NCI-H2227 (cell line): Measurements from ENCODE around the gene BAIAP2L1.
A peak's percentile ranks its signal among the peaks of the same experiment; 100 is the strongest.

ENCODE experiments used
- DNase-seq: peaks from one replicate; lab custom pipeline; 2025; ENCODE audit not compliant: unreplicated experiment; lab: John Stamatoyannopoulos, UW

The BAIAP2L1 gene

DNA sequence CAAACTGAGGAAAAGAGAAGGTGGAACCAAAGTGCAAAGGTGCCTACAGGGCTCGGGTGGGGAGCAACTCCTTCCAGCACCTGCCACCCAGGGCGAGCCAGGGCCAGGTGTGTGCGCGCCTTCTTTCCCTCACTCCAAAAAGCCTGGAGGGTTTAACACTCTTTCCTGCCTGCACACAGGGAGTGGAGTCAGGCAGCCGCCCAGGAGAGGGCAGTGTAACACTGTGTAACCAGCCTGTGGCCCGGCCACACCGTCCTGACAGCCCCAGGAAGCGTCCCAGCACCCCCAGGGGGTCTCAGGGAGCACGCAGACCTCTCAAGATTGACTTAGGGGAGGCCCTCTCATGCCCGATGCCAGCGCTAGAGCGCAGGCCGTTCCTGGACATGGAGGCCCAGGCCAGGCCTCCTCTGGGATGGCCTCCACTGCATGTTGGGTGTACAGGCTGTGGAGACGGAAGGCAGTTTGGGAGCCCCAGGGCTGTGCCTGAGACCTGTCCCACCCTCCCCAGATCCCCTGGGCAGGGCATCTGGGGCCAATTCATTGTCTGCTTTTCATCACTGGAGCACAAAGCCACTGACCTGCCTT, 106.0 kb downstream of the BAIAP2L1 start:
- DNase-seq = peak; percentile 69

DNA sequence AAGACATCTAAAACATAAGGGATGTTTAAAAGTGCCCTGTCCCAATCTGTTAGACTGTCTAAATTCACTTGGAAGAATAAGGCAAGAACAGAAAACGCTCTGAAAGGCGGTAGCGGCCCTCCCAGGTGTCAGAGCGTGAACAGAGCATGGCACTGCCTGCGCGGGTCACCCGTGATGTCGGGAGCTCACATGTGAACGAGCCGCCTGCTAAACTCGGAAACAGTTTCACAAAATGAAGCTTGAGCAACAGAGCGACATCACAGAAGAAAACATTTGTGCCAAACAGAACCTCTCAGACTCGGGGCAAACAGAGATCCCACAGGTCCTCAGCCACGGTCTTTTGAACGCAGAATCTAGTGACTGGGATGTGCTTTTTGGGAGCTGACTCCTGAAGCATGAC, 106.6 kb downstream of the BAIAP2L1 start:
- no peak for DNase-seq

- no peak for DNase-seq
Observed at GRCh38 chr7:98293746-98294145, 107.1 kb downstream of the BAIAP2L1 start.

GRCh38 chr7:98293265-98293664, 107.6 kb downstream of the BAIAP2L1 start:
- DNase-seq = no peak

DNA sequence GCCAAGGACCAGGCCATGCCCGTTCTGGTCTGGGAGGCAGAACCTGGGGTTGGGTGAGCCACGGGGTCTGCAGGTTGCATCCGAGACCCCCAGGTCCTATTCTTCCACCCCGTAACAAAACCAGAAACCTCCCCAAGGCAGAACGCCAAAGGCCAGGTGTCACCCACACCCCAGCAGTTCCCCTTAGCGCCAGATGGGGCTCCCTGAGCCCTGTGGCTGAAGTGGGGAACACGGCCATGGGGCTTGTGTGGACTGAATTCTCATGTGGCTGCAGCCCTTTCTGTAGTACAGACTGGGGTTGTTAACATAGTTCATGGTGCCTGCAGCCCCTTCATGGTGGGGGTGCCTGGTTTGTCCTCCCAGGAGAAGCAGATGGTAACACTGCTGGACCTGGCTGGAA, 109.2 kb downstream of the BAIAP2L1 start:
- DNase-seq = no peak

GRCh38 chr7:98289333-98289875, 111.5 kb downstream of the BAIAP2L1 start:
- no peak for DNase-seq

GRCh38 chr7:98288064-98288823, 112.6 kb downstream of the BAIAP2L1 start:
- no peak for DNase-seq

DNA sequence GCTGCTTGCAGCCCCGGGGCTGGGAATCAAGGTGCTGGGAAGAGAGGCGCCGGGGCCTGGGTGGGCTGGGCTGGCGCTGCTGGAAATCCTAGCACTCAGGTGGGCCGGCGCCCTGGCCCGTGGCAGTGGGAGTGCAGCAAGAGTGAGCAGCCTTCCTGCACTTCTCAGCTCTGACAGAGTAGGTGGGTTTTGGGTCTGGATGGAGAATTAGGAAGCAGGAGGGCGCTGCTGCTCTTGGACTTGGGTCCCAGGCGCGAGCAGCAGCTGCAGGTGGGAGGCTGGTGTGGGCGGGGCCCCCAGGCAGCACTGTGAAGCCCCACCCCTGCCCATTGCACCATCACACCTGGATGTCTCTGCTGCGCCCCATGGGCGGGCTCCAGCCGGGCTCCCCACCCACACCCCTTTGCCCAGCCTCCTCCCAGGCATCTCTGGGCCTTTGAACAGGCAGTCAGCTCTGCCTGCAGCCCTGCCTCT, 113.4 kb downstream of the BAIAP2L1 start:
- no peak for DNase-seq

DNA sequence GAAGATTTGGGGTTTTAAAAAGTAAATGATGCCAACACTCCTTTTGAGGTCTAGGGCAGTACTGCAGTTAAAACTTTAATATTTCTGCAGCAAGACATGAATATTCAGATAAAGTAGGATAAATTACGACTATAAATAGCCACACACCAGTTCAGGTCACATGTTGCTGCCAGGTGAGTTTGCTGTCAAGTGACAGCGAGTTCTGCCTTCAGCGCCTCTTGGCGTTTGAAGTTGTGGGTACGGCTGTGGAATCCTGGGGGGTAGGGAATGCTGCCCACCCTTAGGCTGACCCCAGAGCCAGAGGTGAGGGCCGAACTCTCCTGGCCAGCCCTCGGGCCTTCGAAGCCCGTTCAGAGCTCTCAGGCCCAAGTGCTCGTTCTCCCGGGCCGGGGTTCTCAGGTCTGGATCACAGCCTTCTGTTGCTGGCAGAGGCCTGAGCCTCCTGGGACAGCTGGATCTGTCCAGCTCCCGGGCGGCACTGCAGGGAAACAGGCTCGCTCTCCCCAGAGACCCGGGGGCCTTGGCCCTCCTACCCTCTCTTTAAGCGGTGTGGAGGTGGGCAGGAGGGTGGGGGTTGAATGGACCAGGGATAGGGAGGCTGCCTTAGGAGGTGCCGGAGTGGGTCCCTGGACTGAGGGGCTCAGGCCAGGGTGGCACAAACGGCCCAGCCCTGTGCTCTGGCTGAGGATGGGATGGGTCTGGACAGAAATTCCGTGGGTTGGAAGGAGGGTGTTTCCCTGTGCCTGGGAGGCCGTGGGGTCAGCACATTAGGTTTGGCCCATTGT, 114.0 kb downstream of the BAIAP2L1 start:
- DNase-seq = no peak

DNA sequence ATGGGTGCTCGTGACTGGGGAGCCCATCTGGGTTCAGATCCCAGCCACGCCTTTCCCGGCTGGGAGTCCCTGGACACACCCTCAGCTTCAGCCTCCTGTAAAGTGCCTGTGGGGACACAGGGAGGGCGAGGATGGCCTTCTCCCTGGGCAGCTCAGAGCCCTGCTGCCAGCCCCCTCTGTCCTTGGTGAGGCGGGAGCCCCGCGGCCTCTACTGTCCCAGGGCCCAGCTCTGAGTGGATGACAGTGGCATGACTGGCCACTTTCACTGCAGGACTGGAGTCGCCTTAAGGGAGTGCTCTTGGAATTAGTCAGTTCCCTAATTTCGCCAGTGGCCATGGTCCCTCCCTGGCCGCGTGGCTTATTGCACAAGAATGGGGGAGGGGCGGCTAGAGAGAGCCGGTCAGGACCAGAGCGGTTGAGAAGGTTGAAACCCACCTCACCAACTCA, 114.8 kb downstream of the BAIAP2L1 start:
- DNase-seq = no peak

DNA sequence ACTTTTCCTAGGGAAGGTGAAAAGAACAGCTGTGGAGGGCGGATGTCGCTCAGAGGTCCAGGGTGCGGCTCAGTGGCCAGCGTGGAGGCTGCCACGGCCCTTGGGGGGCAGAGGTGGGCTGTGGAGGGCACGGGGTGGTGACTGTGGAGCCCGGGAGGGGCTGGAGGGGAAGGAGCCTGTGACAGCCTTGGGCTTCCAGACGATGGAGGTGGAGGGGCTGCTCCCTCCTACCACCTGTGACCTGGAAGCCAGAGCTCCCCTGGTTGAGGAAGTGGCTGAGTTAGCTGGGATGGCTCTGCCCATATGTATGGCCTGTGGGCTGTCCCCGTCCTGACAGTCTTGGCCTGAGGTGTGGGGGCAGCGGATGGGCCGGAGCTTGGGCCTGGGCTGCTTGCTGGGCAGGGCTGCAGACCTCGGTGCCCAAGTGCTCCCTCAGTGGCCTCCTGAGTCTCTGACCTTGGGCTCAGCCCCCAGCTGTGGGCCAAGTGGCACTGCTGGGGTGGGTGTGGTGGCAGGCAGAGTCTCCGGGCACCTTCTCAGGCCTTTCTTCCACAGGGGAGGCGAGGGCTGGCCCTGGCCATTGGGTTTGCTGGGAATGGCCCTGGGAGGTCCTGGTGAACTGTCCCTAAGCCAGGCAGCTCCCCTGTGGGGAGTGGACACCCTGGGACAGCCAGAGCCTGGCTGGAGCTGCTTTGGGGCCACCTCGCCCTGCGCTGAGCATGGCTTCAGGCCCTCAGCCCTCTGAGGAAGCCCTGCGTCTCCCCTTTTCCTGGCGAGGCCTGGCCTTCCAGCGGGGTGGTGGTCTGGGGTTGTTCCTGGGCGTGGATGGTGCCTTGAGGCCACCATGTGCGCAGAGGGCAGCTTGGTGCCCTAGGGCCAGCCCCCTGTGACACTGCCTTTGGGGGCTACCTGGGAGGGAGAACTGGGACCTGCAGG, 115.5 kb downstream of the BAIAP2L1 start:
- no peak for DNase-seq

DNA sequence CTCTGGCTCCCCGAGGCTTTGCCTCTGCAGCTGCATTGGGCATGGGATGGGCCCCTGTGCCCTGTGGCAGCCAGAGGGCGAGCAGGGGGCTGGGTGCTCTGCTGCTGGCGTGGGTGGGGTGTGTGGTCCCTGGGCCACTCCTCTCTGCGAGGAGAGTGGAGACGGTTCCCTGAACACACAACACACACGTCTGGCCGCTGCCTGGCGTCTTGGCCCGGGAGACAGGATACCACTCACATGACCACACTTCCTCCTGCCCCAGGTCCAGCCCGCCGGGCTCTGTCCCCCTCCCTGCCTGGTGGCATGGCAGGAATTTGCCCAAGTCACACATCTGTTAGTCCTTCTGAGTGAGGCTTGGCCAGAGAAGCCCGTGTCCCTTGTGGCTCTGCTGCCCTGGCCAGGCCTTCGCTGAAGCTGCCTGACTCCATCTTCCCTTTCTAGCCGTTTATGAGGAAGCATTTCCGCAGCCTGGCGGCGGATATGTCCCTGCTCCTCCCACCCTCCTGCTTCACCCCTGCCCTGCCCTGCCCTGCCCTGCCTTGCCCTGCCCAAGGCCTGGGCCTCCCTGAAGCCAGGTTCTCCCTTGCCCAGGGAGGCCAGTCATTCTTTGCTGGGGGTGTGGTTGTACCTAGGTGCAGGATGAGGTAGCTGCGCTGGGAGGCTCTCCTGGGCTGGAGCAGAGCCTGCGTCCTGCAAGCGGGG, 116.4 kb downstream of the BAIAP2L1 start:
- DNase-seq = no peak

GRCh38 chr7:98283887-98284222, 117.0 kb downstream of the BAIAP2L1 start:
- DNase-seq = no peak

DNA sequence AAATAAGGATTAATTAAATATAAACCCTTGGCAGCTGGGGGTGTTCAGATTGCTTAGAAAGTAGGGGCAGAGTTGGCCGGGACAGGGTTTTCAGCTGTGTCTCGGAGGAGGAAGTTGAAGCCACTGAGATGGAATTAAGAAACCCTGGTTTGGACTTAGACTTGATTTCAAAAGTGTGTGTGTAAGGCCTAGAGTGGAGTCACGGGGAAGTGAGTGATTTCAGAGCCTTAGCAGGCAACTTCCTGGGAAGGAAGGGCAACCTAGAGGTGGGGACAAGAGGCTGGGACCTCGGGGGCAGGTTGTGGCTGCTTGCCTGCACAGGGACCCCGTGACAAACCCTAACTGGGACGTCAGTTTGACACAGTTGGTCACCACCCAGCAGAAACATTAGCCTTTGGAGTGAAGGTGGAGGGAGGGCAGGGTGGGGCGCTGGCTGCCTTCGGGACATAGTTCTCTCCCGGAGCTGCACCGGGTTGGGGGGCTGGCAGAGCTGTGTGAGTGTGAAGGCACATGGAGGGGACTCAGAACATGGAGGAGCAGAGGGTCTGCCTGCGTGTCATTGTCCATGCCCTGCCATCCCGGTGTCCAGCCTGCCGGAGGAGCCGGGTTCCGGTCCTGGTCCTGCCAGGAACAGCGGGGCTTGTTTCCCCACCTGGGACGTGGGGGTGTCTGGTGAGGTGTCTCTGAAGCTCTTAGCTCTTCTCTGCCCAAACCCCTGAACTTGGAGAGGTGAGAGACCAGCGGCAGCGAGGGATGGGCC, 117.6 kb downstream of the BAIAP2L1 start:
- no peak for DNase-seq

DNA sequence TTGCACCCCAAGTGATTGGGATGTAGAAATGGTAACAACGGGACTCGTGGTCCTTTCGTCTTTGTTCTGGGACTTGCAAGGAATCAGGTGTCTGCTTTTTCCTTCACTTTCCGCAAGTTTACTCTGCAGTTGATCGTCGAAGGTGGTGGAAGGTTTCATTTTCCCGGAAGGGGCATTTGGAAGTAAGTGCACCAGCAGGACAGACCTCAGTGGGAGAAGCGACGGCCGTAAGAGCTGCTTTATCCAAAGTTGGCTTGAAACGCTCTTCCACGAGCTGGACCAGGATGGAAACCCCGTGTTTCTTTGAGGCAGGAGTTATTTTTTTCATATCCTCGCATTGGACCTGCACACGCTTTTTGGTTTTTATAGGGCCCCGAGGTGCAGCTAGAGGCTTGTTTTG, 118.2 kb downstream of the BAIAP2L1 start:
- DNase-seq = no peak

DNA sequence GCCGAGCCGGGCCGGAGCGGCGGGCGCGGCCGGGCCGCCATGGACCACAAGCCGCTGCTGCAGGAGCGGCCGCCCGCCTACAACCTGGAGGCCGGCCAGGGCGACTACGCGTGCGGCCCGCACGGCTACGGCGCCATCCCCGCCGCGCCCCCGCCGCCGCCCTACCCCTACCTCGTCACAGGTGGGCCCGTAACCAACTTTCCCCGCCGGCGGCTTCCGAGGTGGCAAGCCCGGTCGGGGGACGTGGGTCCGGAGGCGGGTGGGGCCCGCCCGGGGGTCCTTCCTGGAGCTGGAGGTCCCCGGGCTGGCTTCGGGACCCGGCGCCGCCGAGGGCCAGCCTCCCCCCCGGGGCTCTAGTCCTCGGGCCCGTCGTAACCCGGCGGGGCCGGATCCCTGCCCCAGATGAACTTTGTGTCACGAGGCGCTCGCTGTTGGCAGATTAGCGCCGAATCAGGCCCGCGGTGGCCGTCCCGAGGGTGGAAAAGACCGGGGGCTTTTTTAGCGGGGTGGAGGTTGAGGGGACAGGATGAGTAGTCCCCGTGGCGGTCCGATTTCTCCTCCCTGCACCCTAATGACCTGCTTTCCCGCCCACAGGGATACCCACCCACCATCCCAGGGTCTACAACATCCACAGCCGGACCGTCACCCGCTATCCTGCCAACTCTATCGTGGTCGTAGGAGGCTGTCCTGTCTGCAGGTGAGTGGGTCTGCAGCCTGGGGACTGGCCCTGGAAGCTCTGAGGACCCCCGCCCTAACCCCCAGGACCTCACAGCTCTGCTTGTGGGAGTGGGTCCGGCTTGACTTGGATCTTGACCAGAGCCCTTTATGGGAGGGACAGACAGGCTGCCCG, 118.9 kb downstream of the BAIAP2L1 start:
- DNase-seq = peak; percentile 54

DNA sequence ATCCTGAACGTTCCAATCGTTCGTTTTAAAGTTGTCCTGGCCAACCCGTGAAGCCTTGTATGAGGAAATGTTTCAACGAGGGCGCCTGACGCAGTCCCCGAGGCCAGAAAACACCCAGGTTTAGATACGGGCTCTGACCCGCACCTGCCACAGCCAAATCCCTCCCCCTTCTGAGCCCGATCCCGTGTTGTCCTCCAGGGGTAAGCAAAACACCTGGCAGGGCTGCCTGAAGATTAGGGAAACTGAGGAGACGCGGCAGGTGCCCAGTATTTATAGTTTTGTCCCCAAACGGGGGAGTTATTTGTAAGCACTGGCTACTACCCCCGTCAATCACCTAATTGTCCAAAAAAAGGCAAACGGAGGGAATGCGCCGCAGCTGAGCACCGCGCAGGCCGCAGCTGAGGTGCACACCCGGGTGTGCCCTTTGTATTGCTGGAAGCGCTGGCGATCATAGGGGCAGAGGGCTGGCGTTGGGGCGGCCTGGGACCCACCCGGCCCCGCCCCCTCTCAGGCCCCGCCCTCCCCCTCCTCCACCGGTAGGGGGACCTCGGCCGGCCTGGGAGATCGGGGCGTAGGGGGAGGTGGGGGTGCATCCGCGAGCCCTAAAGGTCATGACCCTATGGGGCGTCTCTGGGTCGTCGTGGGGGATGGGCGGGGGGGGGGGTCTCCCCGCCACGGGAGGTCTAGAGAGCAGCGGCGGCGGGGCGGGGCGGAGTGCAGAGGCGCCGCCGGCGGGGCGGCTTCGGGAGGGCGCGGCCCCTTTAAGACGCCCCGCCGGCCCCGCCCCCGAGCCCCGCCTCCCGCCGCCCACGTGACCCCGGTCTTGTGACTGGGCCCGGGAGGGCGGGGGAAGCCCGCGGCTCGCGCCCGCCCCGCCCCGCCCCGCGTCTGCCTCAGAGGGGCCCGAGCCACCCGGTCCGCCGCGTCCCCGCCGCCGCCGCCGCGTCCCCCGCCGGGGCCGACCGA, 119.8 kb downstream of the BAIAP2L1 start, which contains the start of gene BRI3:
Gene BRI3, plus strand, starts transcription at position 896 of the 966 bp plus-strand sequence. CDS start 110 bp downstream, outside the sequence.
- DNase-seq = peak; percentile 94
